Fibroblast of skin of right biceps (primary cell): ENCODE results near the gene PTS.

Experiments
- DNase-seq: peaks from one replicate; pipeline ENCODE4 v3.0.0-alpha.2; 2013

The PTS gene

DNA sequence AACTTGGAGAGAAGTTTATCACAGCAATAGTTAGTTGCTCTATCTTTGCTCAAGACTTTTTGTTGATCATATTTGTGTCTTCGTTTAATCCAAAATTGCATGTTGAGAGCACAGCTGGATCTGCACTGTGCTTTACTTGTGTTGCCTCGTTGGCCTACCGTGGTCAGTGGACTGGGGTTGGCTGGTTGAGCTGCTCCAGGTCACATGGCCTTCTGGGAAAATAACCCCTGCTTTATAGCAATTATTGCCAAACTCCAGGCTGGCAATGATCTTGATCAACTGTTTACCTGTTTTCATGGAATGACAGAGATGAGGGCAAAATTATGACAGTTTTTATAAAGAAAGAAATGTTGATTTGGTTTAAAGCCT, 40.2 kb downstream of the PTS start:
- no peak for DNase-seq

DNA sequence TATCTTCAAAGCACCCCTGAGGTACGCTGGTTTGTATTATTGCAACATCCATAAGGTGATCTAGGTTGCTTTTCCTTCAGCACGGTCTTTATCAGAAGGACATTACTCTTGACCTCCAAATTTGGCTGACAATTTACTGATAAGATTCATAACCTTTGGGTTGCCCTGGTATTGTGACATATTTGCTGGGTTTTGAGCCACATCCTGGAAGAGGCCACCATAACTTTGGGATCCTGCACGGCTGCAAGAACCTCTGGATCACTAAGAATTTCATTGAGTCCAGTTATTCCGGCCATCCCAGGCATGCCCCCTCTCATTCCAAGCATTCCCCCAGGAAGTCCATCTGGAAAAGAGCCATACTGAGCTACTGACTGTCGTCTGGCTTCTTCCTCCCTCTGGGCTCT, 41.0 kb downstream of the PTS start:
- peak; percentile 23 for DNase-seq

DNA sequence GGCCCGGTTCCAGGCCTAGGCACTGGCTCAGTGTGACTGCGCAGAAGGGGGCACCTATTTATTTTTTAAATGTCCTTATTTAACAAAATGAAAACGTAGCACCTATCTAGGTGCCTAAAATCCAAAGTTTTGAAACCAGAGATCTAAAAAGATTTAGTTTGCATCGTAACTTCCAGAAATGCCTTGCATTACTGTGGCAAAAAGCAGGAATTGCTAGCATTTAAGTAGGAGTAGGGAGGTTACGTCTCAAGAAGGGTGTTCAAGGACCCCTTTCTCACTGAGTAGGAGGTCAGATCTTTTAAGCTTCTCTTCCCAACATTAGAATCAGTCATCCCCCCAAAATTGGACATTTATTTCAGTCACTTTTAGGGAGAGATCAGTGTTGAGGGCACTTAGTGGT, 42.2 kb downstream of the PTS start:
- no peak for DNase-seq

GRCh38 chr11:112269139-112269538, 42.9 kb downstream of the PTS start:
- no peak for DNase-seq

DNA sequence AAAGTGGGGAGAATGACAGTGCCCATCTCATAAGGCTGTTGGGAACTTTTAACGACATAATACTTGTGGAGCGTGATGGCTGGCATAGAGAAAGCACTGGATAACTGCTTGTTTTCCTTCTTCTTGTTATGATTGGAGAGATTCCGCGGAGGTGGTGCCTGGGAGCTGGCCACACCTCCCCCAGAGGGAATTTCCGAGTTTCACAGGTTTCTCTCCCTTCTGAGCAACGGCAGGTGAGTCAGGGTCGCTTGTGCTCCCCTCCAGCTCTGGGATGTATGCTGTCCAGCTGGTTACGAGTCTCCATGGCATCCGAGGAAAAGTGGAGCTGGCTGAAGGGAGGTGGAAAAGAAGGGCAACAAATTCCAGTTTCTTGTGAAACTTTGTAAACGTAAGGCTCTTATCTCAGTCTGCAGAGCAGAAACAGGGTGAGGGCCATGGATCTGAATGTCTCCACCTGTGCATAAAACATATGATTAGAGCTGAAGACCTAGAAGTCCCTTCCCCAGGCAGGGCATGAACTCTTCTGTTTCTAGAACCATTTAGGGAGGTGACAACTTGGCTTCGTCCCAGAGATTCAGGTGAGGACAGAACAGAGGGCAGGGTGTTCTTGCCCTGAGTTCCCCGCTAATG, 44.4 kb downstream of the PTS start:
- no peak for DNase-seq

DNA sequence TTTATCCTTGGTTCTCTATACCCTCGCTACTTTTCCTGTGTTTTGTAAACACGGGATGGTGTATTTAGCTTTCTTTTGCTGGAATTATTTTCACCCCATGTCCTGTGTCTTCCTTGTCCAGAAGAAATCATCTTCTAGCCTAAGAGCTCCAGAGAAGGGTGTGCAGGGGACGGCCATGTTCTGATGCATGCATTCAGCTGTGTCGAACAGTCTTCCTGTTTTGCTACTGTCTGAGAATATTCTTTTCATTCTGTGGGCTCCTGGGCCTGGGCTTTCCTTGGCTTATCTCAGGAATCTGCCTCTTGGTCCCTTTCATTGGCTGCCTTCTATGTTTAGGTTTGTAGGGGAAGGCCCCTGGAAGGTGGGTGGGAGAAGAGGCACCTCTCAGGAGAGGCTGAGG, 45.0 kb downstream of the PTS start:
- no peak for DNase-seq

DNA sequence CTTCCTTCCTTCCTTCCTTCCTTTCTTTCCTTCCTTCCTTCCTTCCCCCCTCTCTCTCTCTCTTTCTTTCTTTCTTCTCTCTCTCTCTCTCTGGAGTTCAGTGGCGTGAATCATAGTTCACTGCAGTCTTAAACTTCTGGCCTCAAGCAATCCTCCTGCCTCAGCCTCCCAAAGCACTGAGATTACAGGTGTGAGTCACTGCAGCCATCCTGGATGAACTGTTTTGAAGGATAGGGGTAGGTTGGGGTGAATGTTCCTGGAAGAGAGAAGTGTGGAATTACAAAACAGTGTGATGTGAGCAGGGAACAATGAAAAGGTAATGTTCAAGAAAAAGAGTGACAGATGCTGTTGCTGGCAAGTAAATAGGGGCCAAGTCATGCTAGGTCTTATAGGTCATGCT, 46.8 kb downstream of the PTS start:
- no peak for DNase-seq

GRCh38 chr11:112274007-112274783, 48.0 kb downstream of the PTS start:
- DNase-seq = no peak

DNA sequence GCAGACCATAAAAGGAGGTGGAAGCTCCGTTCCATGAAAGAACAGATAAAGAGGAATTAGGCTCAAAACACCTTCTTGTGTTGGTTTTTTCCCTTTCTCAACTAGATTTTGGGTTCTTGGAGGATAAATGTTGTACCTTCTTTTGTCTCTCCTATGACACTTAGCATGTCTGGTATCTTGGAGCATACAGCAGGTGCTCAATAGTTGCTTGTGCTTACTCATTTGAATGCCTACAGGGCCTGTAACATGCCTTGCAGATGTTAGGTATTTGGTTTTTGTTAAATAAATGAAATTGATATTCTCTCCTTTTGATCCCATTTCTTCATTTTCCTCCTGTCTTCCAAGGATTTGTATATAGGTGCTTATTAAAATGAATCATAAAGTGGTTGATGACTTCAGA, 50.8 kb downstream of the PTS start:
- DNase-seq = no peak

DNA sequence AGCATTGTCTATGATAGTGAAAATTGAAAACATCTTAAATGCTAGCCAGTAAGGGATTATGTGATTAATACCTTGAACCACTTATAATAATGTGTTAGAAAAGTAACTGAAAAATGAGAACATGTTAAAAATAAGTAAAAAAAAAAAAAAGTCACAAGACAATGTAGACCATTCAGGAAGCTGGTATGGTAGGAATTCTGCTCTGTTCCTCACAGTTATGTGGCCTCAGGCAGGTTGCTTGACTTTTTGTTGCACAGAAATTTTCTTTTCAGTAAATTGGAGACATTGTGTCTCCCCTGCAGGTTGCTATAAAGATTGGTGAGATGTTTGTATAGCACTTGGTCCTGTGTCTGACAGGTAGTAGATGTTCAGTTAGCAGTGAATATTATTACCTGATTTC, 51.7 kb downstream of the PTS start:
- no peak for DNase-seq

GRCh38 chr11:112278803-112279202, 52.6 kb downstream of the PTS start:
- no peak for DNase-seq

DNA sequence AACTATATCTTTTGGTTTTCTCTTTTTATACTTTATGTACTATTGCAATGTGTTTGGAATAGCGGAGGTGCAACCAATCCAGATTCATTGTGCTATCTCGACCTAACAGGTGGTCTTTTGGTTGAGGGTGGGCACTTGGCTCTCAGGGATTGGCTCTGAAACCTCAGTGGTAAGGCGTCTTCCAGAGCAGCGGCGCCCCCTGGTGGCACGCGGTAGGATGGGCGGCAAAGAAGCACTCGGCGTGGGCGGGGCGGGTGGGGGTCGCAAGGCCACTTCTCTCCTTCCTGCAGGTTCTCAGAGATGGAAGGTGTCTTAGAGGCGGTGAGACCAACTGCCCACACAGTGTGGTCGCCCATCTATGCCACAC, 53.7 kb downstream of the PTS start:
- DNase-seq = peak; percentile 43

GRCh38 chr11:112280268-112281126, 54.3 kb downstream of the PTS start:
- DNase-seq = peak; percentile 79

GRCh38 chr11:112281726-112282125, 55.5 kb downstream of the PTS start:
- DNase-seq = no peak
